KOPT-K1 (cell line): Measurements from ENCODE around the gene BIN1.

Source experiments
- H3K27ac ChIP-seq: fragments of 200-600 bp; sonication (generic); 2 replicates; pipeline ENCODE4 v1.5.1; 2016; ENCODE audit warnings: antibody characterized with exemption, mild to moderate bottlenecking, low read depth, low read length; ENCODE audit not compliant: poor library complexity, severe bottlenecking
- H3K36me3 ChIP-seq: fragments of 200-600 bp; sonication (generic); 2 replicates; pipeline ENCODE4 v1.5.1; 2017; ENCODE audit warnings: antibody characterized with exemption, mild to moderate bottlenecking, low read length, moderate library complexity; ENCODE audit not compliant: insufficient read depth
- H3K9me3 ChIP-seq: fragments of 200-600 bp; sonication (generic); 2 replicates; pipeline ENCODE4 v1.5.1; 2017; ENCODE audit warnings: antibody characterized with exemption, low read length, mild to moderate bottlenecking; ENCODE audit not compliant: insufficient read depth, poor library complexity, severe bottlenecking

Gene BIN1

GRCh38 chr2:127070221-127070620, 36.7 kb downstream of the BIN1 start:
- no peaks in the 10 kb centered on the region for H3K9me3 ChIP-seq
- H3K27ac ChIP-seq, result no peak overlapping the region
- peaks cover 7% of the 10 kb centered on the region; the same call in 1 of the 2 replicates for H3K36me3 ChIP-seq

- Histone ChIP-seq H3K9me3 (no peaks in the 10 kb centered on the region), H3K27ac (no peak overlapping the region), H3K36me3 (peaks cover 7% of the 10 kb centered on the region; the same call in 1 of the 2 replicates)
Measured at GRCh38 chr2:127069536-127069935, 37.4 kb downstream of the BIN1 start.

GRCh38 chr2:127069003-127069402, 38.0 kb downstream of the BIN1 start:
- Histone ChIP-seq H3K27ac (no peak overlapping the region), H3K9me3 (no peaks in the 10 kb centered on the region), H3K36me3 (peaks cover 7% of the 10 kb centered on the region; the same call in 1 of the 2 replicates)

- peaks cover 7% of the 10 kb centered on the region; the same call in 1 of the 2 replicates for H3K36me3 ChIP-seq
- H3K27ac ChIP-seq, result no peak overlapping the region
- no peaks in the 10 kb centered on the region for H3K9me3 ChIP-seq
Measured at GRCh38 chr2:127068351-127068741, 38.6 kb downstream of the BIN1 start.

GRCh38 chr2:127067620-127068350, 39.2 kb downstream of the BIN1 start:
- peaks cover 7% of the 10 kb centered on the region; the same call in 1 of the 2 replicates for H3K36me3 ChIP-seq
- H3K9me3 ChIP-seq, result no peaks in the 10 kb centered on the region
- no peak overlapping the region for H3K27ac ChIP-seq

GRCh38 chr2:127066942-127067341, 40.0 kb downstream of the BIN1 start:
- no peaks in the 10 kb centered on the region for H3K9me3 ChIP-seq
- H3K27ac ChIP-seq, result no peak overlapping the region
- H3K36me3 ChIP-seq, result peaks cover 7% of the 10 kb centered on the region; the same call in 1 of the 2 replicates

- Histone ChIP-seq H3K9me3 (no peaks in the 10 kb centered on the region), H3K36me3 (peaks cover 7% of the 10 kb centered on the region; the same call in 1 of the 2 replicates), H3K27ac (no peak overlapping the region)
Measured at GRCh38 chr2:127065940-127066318, 41.0 kb downstream of the BIN1 start.

GRCh38 chr2:127065299-127065939, 41.5 kb downstream of the BIN1 start:
- H3K27ac ChIP-seq, result no peak overlapping the region
- H3K36me3 ChIP-seq, result peaks cover 7% of the 10 kb centered on the region; the same call in 1 of the 2 replicates

GRCh38 chr2:127064642-127065250, 42.2 kb downstream of the BIN1 start:
- Histone ChIP-seq H3K36me3 (0 out of 2 replicates have a peak, but pooled peaks cover 7% of the 10 kb centered on the region), H3K27ac (no peak overlapping the region), H3K9me3 (no peaks in the 10 kb centered on the region)

More at GRCh38 chr2:127065299-127065939, 41.5 kb downstream of the BIN1 start:
- H3K9me3 ChIP-seq, result no peaks in the 10 kb centered on the region

- no peak overlapping the region for H3K27ac ChIP-seq
- H3K9me3 ChIP-seq, result no peaks in the 10 kb centered on the region
- H3K36me3 ChIP-seq, result 0 out of 2 replicates have a peak, but pooled peaks cover 7% of the 10 kb centered on the region
Measured at GRCh38 chr2:127063701-127064590, 43.0 kb downstream of the BIN1 start.

- H3K9me3 ChIP-seq, result no peaks in the 10 kb centered on the region
- H3K27ac ChIP-seq, result no peak overlapping the region
- no peaks in the 10 kb centered on the region for H3K36me3 ChIP-seq
Measured at GRCh38 chr2:127061375-127062273, 45.3 kb downstream of the BIN1 start.

- Histone ChIP-seq H3K36me3 (no peaks in the 10 kb centered on the region), H3K9me3 (no peaks in the 10 kb centered on the region), H3K27ac (no peak overlapping the region)
Measured at GRCh38 chr2:127060264-127060945, 46.5 kb downstream of the BIN1 start.

GRCh38 chr2:127059559-127059958, 47.4 kb downstream of the BIN1 start:
- Histone ChIP-seq H3K9me3 (no peaks in the 10 kb centered on the region), H3K27ac (no peak overlapping the region), H3K36me3 (no peaks in the 10 kb centered on the region)
